ENCODE data around the gene DNMBP. TPM values are rescaled to one million over a fixed set of nuclear protein-coding genes. Genes with fewer than 3 reads are reported as not detected.
"Not testable (repeated sequence)": the region's sequence is repeated elsewhere in the genome, so short reads cannot be mapped to it uniquely, and the experiment has no call there.

The DNMBP gene
- total RNA-seq, 2 donors from 2014 or later, result 2.1 to 2.5 TPM

- Mint-ChIP-seq H3K4me1 (no peaks in the 10 kb centered on the region), H3K36me3 (ENCODE audit: low read depth) (no peaks in the 10 kb centered on the region), H3K27ac (no peak overlapping the region), H3K27me3 (peaks cover 7% of the 10 kb centered on the region), H3K4me3 (no peak overlapping the region)
- ATAC-seq (no peak), DNase-seq (no peak)
- no peaks in the 10 kb centered on the region for H3K9me3 ChIP-seq (ENCODE audit: control insufficient read depth, low read length, poor library complexity, severe bottlenecking)
Measured at GRCh38 chr10:100027416-100027815, 17.7 kb upstream of the DNMBP start.

GRCh38 chr10:100025576-100025975 is 15.8 kb upstream of the DNMBP start:
- H3K4me1 Mint-ChIP-seq, result peaks cover under 1% of the 10 kb centered on the region
- H3K9me3 ChIP-seq (ENCODE audit: control insufficient read depth, low read length, poor library complexity, severe bottlenecking), result no peaks in the 10 kb centered on the region
- ATAC-seq, result no peak
- no peak overlapping the region for H3K4me3 Mint-ChIP-seq
- H3K36me3 Mint-ChIP-seq (ENCODE audit: low read depth), result no peaks in the 10 kb centered on the region
- no peaks in the 10 kb centered on the region for H3K27me3 Mint-ChIP-seq
- no peak overlapping the region for H3K27ac Mint-ChIP-seq
- DNase-seq, result no peak

GRCh38 chr10:100024748-100025147 is 15.0 kb upstream of the DNMBP start:
- ATAC-seq (no peak), DNase-seq (no peak)
- no peaks in the 10 kb centered on the region for H3K9me3 ChIP-seq (ENCODE audit: control insufficient read depth, low read length, poor library complexity, severe bottlenecking)
- no peaks in the 10 kb centered on the region for H3K27me3 Mint-ChIP-seq
- H3K27ac Mint-ChIP-seq, result no peak overlapping the region
- no peaks in the 10 kb centered on the region for H3K36me3 Mint-ChIP-seq (ENCODE audit: low read depth)
- peaks cover 8% of the 10 kb centered on the region for H3K4me1 Mint-ChIP-seq
- no peak overlapping the region for H3K4me3 Mint-ChIP-seq

- H3K36me3 Mint-ChIP-seq (ENCODE audit: low read depth), result no peaks in the 10 kb centered on the region
- no peak overlapping the region for H3K4me3 Mint-ChIP-seq
- H3K9me3 ChIP-seq (ENCODE audit: control insufficient read depth, low read length, poor library complexity, severe bottlenecking), result no peaks in the 10 kb centered on the region
- H3K27me3 Mint-ChIP-seq, result no peaks in the 10 kb centered on the region
- H3K4me1 Mint-ChIP-seq, result peaks cover 8% of the 10 kb centered on the region
- no peak for DNase-seq
- H3K27ac Mint-ChIP-seq, result no peak overlapping the region
- ATAC-seq, result no peak
Measured at GRCh38 chr10:100022403-100022802, 12.7 kb upstream of the DNMBP start.

GRCh38 chr10:100021322-100021721 is 11.6 kb upstream of the DNMBP start:
- no peaks in the 10 kb centered on the region for H3K36me3 Mint-ChIP-seq (ENCODE audit: low read depth)
- DNase-seq, result no peak
- no peak overlapping the region for H3K4me3 Mint-ChIP-seq
- no peak for ATAC-seq
- H3K27ac Mint-ChIP-seq, result no peak overlapping the region
- no peaks in the 10 kb centered on the region for H3K9me3 ChIP-seq (ENCODE audit: control insufficient read depth, low read length, poor library complexity, severe bottlenecking)
- no peaks in the 10 kb centered on the region for H3K27me3 Mint-ChIP-seq
- peaks cover 8% of the 10 kb centered on the region for H3K4me1 Mint-ChIP-seq

GRCh38 chr10:100020886-100021253 is 11.1 kb upstream of the DNMBP start:
- peaks cover 8% of the 10 kb centered on the region for H3K4me1 Mint-ChIP-seq
- no peak overlapping the region for H3K4me3 Mint-ChIP-seq
- no peak for ATAC-seq
- H3K9me3 ChIP-seq (ENCODE audit: control insufficient read depth, low read length, poor library complexity, severe bottlenecking), result no peaks in the 10 kb centered on the region
- no peaks in the 10 kb centered on the region for H3K27me3 Mint-ChIP-seq
- DNase-seq, result no peak
- no peaks in the 10 kb centered on the region for H3K36me3 Mint-ChIP-seq (ENCODE audit: low read depth)
- H3K27ac Mint-ChIP-seq, result no peak overlapping the region

GRCh38 chr10:100020142-100020885 is 10.6 kb upstream of the DNMBP start:
- Mint-ChIP-seq H3K27ac (peak overlapping the region; percentile 2), H3K4me1 (peaks cover 8% of the 10 kb centered on the region), H3K27me3 (no peaks in the 10 kb centered on the region), H3K36me3 (ENCODE audit: low read depth) (no peaks in the 10 kb centered on the region), H3K4me3 (no peak overlapping the region)
- DNase-seq (no peak), ATAC-seq (peak; percentile 40)
- H3K9me3 ChIP-seq (ENCODE audit: control insufficient read depth, low read length, poor library complexity, severe bottlenecking), result no peaks in the 10 kb centered on the region

GRCh38 chr10:100019787-100020141 is 10.0 kb upstream of the DNMBP start:
- H3K4me3 Mint-ChIP-seq, result no peak overlapping the region
- H3K27ac Mint-ChIP-seq, result peak overlapping the region; percentile 2
- ATAC-seq (no peak), DNase-seq (no peak)
- no peaks in the 10 kb centered on the region for H3K36me3 Mint-ChIP-seq (ENCODE audit: low read depth)
- peaks cover 8% of the 10 kb centered on the region for H3K4me1 Mint-ChIP-seq
- no peaks in the 10 kb centered on the region for H3K27me3 Mint-ChIP-seq
- H3K9me3 ChIP-seq (ENCODE audit: control insufficient read depth, low read length, poor library complexity, severe bottlenecking), result no peaks in the 10 kb centered on the region

- H3K27ac Mint-ChIP-seq, result no peak overlapping the region
- H3K4me1 Mint-ChIP-seq, result peaks cover 15% of the 10 kb centered on the region
- no peaks in the 10 kb centered on the region for H3K36me3 Mint-ChIP-seq (ENCODE audit: low read depth)
- no peak for DNase-seq
- no peaks in the 10 kb centered on the region for H3K9me3 ChIP-seq (ENCODE audit: control insufficient read depth, low read length, poor library complexity, severe bottlenecking)
- no peak for ATAC-seq
- no peaks in the 10 kb centered on the region for H3K27me3 Mint-ChIP-seq
- H3K4me3 Mint-ChIP-seq, result no peak overlapping the region
Measured at GRCh38 chr10:100014071-100014762, 4.5 kb upstream of the DNMBP start.

- no peaks in the 10 kb centered on the region for H3K36me3 Mint-ChIP-seq (ENCODE audit: low read depth)
- H3K4me1 Mint-ChIP-seq, result peaks cover 20% of the 10 kb centered on the region
- no peak for ATAC-seq
- no peak overlapping the region for H3K27ac Mint-ChIP-seq
- no peak for DNase-seq
- H3K27me3 Mint-ChIP-seq, result no peaks in the 10 kb centered on the region
- no peaks in the 10 kb centered on the region for H3K9me3 ChIP-seq (ENCODE audit: control insufficient read depth, low read length, poor library complexity, severe bottlenecking)
- no peak overlapping the region for H3K4me3 Mint-ChIP-seq
Measured at GRCh38 chr10:100013621-100014020, 3.9 kb upstream of the DNMBP start.

- not testable (repeated sequence) for H3K27me3 Mint-ChIP-seq; H3K27ac Mint-ChIP-seq; ATAC-seq; H3K4me3 Mint-ChIP-seq; H3K36me3 Mint-ChIP-seq (ENCODE audit: low read depth); DNase-seq; H3K9me3 ChIP-seq (ENCODE audit: control insufficient read depth, low read length, poor library complexity, severe bottlenecking)
- peaks cover 28% of the 10 kb centered on the region for H3K4me1 Mint-ChIP-seq
Measured at GRCh38 chr10:100011906-100012305, 2.2 kb upstream of the DNMBP start.

GRCh38 chr10:100009283-100009792 is 409 bp downstream of the DNMBP start:
- Mint-ChIP-seq H3K36me3 (ENCODE audit: low read depth) (no peaks in the 10 kb centered on the region), H3K4me1 (peaks cover 33% of the 10 kb centered on the region), H3K27ac (peak overlapping the region; percentile 27), H3K4me3 (peak overlapping the region; percentile 94), H3K27me3 (peaks cover 4% of the 10 kb centered on the region)
- no peaks in the 10 kb centered on the region for H3K9me3 ChIP-seq (ENCODE audit: control insufficient read depth, low read length, poor library complexity, severe bottlenecking)
- peak; percentile 82 for ATAC-seq
- DNase-seq, result no peak

GRCh38 chr10:100008708-100009282 is 952 bp downstream of the DNMBP start:
- H3K4me3 Mint-ChIP-seq, result peak overlapping the region; percentile 94
- no peaks in the 10 kb centered on the region for H3K9me3 ChIP-seq (ENCODE audit: control insufficient read depth, low read length, poor library complexity, severe bottlenecking)
- no peak for ATAC-seq
- DNase-seq, result no peak
- no peaks in the 10 kb centered on the region for H3K36me3 Mint-ChIP-seq (ENCODE audit: low read depth)
- H3K27ac Mint-ChIP-seq, result peak overlapping the region; percentile 27
- H3K4me1 Mint-ChIP-seq, result peaks cover 31% of the 10 kb centered on the region
- H3K27me3 Mint-ChIP-seq, result peaks cover 4% of the 10 kb centered on the region

Data from T-helper 17 cell (primary cell).